ENCODE data around the gene FAM124B. TPM values are rescaled to one million over a fixed set of nuclear protein-coding genes. Genes with fewer than 3 reads are reported as not detected.

FAM124B gene
- total RNA-seq, 2 experiments from 2014 or later, result not detected

- Histone ChIP-seq H3K4me1 (ENCODE audit: insufficient read depth, low read length, poor library complexity, severe bottlenecking) (peaks cover 14% of the 10 kb centered on the region), H3K4me3 (ENCODE audit: low read depth, low read length, poor library complexity, severe bottlenecking) (no peak overlapping the region), H3K27ac (ENCODE audit: low read depth, low read length, poor library complexity, severe bottlenecking) (no peak overlapping the region), H3K9me3 (ENCODE audit: low read length) (no peaks in the 10 kb centered on the region), H2AFZ (ENCODE audit: low read length) (peak overlapping the region; percentile 27; the same call in 1 of the 2 replicates), H3K4me2 (ENCODE audit: low read length) (no peak overlapping the region), H3K9me2 (ENCODE audit: insufficient read depth, low read length) (no peaks in the 10 kb centered on the region), H3K36me3 (ENCODE audit: insufficient read depth, low read length) (no peaks in the 10 kb centered on the region), H4K20me1 (ENCODE audit: insufficient read depth, low read length) (no peaks in the 10 kb centered on the region), H3K79me2 (ENCODE audit: insufficient read depth, low read depth, low read length) (no peaks in the 10 kb centered on the region)
- ChIA-PET CTCF (ENCODE audit: unreplicated experiment) (no interaction called here), POLR2A (interaction anchor here (0.5 to 1.8 kb wide), 2 partner anchors 10 to 32 kb away, joined by 3 to 4 read pairs; no protein-coding TSS in a partner anchor)
- DNase-seq (ENCODE audit: low spot score), result no peak
- BruUV-seq (replicated peaks), result no TSS peak
- no peak for TF ChIP-seq EZH2phosphoT487 (IDR thresholded peaks at IDR 0.05; ENCODE audit: borderline replicate concordance, low read depth, low read length)
- TF ChIP-seq CTCF (conservative IDR thresholded peaks at IDR 0.05; ENCODE audit: low read length), result no peak
- intact Hi-C loops (cut with micrococcal nuclease; ENCODE audit: unreplicated experiment), result no loop called here
Observed at GRCh38 chr2:224405841-224406370, 4.0 kb upstream of the FAM124B start.

GRCh38 chr2:224405412-224405811, 3.5 kb upstream of the FAM124B start:
- peak overlapping the region; percentile 27; the same call in 1 of the 2 replicates for H2AFZ ChIP-seq (ENCODE audit: low read length)
- BruUV-seq (replicated peaks), result no TSS peak
- peaks cover 14% of the 10 kb centered on the region for H3K4me1 ChIP-seq (ENCODE audit: insufficient read depth, low read length, poor library complexity, severe bottlenecking)
- ChIA-PET POLR2A (interaction anchor here (0.5 to 1.8 kb wide), 2 partner anchors 11 to 32 kb away, joined by 3 to 4 read pairs; no protein-coding TSS in a partner anchor), CTCF (ENCODE audit: unreplicated experiment) (interaction anchor here (0.7 kb wide), 1 partner anchor 34 kb away, joined by 3 read pairs; no protein-coding TSS in a partner anchor)
- no peaks in the 10 kb centered on the region for H3K36me3 ChIP-seq (ENCODE audit: insufficient read depth, low read length)
- H3K4me2 ChIP-seq (ENCODE audit: low read length), result no peak overlapping the region
- no peaks in the 10 kb centered on the region for H4K20me1 ChIP-seq (ENCODE audit: insufficient read depth, low read length)
- intact Hi-C loops (cut with micrococcal nuclease; ENCODE audit: unreplicated experiment), result no loop called here
- peak; percentile 43 for DNase-seq (ENCODE audit: low spot score)
- no peaks in the 10 kb centered on the region for H3K9me2 ChIP-seq (ENCODE audit: insufficient read depth, low read length)
- H3K27ac ChIP-seq (ENCODE audit: low read depth, low read length, poor library complexity, severe bottlenecking), result no peak overlapping the region
- no peak overlapping the region for H3K4me3 ChIP-seq (ENCODE audit: low read depth, low read length, poor library complexity, severe bottlenecking)
- H3K79me2 ChIP-seq (ENCODE audit: insufficient read depth, low read depth, low read length), result no peaks in the 10 kb centered on the region
- TF ChIP-seq EZH2phosphoT487 (IDR thresholded peaks at IDR 0.05; ENCODE audit: borderline replicate concordance, low read depth, low read length) (no peak), CTCF (conservative IDR thresholded peaks at IDR 0.05; ENCODE audit: low read length) (no peak)
- H3K9me3 ChIP-seq (ENCODE audit: low read length), result no peaks in the 10 kb centered on the region

- POLR2A ChIA-PET, result interaction anchor here (0.5 to 1.1 kb wide), 3 partner anchors 13 to 405 kb away, joined by 3 read pairs; no protein-coding TSS in a partner anchor
Observed at GRCh38 chr2:224404796-224405195, 2.9 kb upstream of the FAM124B start.

More at GRCh38 chr2:224404796-224405195, 2.9 kb upstream of the FAM124B start:
- intact Hi-C loops (cut with micrococcal nuclease; ENCODE audit: unreplicated experiment), result no loop called here
- H3K9me2 ChIP-seq (ENCODE audit: insufficient read depth, low read length), result no peaks in the 10 kb centered on the region
- H3K4me2 ChIP-seq (ENCODE audit: low read length), result no peak overlapping the region
- BruUV-seq (replicated peaks), result no TSS peak
- no peak overlapping the region for H3K27ac ChIP-seq (ENCODE audit: low read depth, low read length, poor library complexity, severe bottlenecking)
- H3K36me3 ChIP-seq (ENCODE audit: insufficient read depth, low read length), result no peaks in the 10 kb centered on the region
- CTCF ChIA-PET (ENCODE audit: unreplicated experiment), result interaction anchor here (0.6 to 0.7 kb wide), 2 partner anchors 34 to 248 kb away, joined by 3 read pairs; no protein-coding TSS in a partner anchor
- H3K9me3 ChIP-seq (ENCODE audit: low read length), result no peaks in the 10 kb centered on the region
- peak overlapping the region; percentile 24; the same call in 1 of the 2 replicates for H2AFZ ChIP-seq (ENCODE audit: low read length)
- no peak for DNase-seq (ENCODE audit: low spot score)
- peaks cover 14% of the 10 kb centered on the region for H3K4me1 ChIP-seq (ENCODE audit: insufficient read depth, low read length, poor library complexity, severe bottlenecking)
- TF ChIP-seq CTCF (conservative IDR thresholded peaks at IDR 0.05; ENCODE audit: low read length) (no peak), EZH2phosphoT487 (IDR thresholded peaks at IDR 0.05; ENCODE audit: borderline replicate concordance, low read depth, low read length) (no peak)
- no peaks in the 10 kb centered on the region for H3K79me2 ChIP-seq (ENCODE audit: insufficient read depth, low read depth, low read length)
- no peaks in the 10 kb centered on the region for H4K20me1 ChIP-seq (ENCODE audit: insufficient read depth, low read length)
- H3K4me3 ChIP-seq (ENCODE audit: low read depth, low read length, poor library complexity, severe bottlenecking), result no peak overlapping the region

Measured in OCI-LY7 (cell line).